ENCODE measurements around the gene NEU2.
A peak's percentile ranks its signal among the peaks of the same experiment; 100 is the strongest.

NEU2 gene

DNA sequence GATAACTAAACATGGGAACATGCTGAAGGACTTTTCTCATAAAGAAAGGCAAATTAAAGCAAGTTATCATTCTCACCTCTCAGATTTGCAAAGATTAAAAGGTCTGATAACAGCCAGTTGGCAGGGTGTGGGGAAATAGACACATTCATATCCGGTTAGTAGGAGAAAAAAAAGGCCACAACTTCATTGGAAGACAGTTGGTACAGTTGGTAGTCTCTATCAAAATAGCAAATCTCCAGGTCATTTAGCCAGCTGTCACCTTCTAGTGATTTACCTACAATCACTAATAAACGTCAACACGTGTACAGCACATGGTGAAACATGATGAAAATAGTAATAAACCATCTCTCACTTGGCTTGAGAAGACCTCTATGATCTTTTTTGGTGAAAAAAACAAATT lies 44.3 kb downstream of the NEU2 start:
- DNase-seq (ENCODE audit: low read depth), result no peak

GRCh38 chr2:233079473-233079877 lies 47.0 kb downstream of the NEU2 start:
- no peak for DNase-seq (ENCODE audit: low read depth)

- DNase-seq (ENCODE audit: low read depth), result no peak
Observed at GRCh38 chr2:233079953-233080835, 47.7 kb downstream of the NEU2 start.

GRCh38 chr2:233080836-233081229 lies 48.4 kb downstream of the NEU2 start:
- DNase-seq (ENCODE audit: low read depth), result no peak

DNA sequence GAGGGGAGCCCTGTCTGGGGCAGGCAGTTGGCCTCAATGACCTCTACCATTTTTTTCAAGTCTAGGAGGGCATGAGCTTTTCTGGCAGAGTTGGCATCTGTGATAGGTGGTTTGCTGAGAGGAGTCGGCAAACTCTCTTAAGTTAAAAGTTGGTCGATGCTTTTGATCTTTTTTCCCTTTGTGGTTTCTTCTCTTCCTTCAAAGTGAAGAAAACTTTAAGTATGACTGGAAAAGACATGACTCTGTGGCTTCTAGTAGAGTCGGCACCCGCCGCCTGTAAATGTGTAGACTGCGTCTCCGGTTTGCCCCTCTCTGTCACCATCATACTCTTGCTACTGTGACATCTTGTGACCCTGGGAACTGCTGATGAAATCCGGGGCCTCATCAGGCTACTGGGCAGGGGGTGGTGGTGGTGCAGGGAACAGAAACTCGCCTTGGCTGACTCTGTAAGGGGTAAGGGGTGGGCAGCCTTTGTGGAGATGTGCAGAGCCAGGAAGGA lies 48.8 kb downstream of the NEU2 start:
- peak; percentile 63 for DNase-seq (ENCODE audit: low read depth)

DNA sequence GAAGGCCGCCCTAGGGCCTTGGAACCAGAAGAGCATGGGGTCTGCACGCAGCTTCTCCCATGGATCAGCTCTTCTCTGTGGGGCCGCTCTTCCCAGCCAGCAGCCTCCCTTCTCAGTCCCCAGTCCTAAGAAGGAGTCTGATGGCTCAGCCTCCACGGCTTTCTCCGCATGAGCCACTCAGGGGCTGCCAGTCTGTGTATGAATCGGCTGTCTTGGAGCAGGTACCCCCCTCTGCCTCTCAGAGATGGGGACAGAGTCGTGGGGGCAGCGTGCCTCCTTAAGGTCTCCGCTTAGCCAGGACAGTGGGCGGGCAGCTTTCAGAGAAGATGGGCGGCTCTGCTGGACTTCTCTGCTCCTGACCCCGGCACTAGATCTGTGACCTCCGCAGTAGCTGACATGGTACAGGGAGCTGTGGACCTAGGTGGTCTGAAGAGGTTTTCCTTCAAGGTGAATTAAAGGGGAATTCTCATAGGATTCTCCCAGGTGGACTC lies 49.3 kb downstream of the NEU2 start:
- no peak for DNase-seq (ENCODE audit: low read depth)

DNA sequence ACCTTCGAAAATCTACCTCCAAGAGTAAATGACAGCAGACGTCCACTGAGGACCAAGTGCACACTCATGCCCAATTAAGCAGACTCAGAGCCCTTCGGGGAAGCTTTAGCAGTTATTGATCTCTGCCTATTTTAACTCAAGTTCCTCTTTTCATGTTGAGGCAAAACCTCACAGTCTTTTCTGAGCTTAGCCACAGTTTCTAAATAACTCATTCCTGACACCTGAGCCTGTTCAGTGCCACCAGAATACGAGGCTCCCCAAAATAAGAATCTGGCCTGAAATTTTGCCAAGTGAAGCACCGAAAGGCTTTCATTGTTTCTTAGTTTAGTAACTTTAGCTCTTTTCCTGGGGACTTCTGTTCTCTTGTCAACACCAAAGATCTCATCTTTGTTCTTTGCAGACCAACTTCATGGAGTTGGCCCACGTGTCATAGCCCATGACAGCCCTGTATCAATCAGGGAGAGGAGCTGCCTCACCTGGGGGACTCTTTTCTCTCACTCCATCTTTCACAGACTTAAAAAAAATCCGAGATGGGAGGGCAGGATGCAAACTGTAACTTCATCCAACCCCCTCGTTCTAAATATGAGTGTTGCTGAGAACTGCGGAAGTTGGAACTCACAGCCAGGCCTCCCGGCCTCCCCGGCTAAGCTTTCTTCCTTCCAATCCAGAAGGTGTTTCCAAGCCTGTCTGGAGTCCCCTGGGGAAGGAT lies 49.9 kb downstream of the NEU2 start:
- no peak for DNase-seq (ENCODE audit: low read depth)

DNA sequence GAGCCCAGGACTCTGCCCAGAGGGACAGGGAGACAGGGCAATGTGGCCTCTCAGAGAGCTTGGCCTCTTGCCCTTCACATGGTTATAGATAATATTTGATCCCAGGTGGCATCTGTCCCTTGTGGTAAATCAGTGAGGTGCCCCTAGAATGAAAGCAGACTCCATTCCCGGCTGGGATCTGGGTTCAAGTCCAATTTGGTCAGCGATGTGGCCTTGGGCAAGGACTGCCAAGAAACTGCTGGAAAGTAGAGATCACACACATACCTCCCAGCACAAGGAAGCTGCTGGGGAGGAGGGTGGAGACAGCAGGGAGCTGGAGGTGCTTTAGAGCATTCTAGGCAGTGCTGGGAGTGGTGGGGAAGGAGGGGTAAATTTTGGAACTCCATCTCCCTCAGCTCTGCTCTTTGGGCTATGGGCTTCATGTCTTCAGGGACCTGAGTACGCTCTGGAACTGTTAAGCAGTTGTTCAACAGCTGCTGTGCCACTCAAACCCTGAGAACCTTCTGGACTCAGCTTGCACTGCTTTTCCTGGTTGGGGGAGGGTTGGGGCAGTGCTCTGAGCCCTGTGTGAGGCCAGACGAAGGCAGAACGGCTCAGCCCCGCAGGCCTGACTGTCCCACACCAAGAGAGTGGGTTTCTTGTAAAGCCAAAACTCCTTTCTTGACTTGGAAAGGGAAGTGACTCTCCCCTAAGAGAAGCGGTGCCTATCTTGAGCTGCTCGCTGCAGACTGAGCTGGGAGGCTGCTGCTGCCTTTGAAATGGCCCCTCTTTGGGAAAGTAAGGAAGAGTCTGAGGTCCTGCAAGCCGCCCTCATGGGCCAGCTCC lies 50.7 kb downstream of the NEU2 start:
- DNase-seq (ENCODE audit: low read depth), result no peak

DNA sequence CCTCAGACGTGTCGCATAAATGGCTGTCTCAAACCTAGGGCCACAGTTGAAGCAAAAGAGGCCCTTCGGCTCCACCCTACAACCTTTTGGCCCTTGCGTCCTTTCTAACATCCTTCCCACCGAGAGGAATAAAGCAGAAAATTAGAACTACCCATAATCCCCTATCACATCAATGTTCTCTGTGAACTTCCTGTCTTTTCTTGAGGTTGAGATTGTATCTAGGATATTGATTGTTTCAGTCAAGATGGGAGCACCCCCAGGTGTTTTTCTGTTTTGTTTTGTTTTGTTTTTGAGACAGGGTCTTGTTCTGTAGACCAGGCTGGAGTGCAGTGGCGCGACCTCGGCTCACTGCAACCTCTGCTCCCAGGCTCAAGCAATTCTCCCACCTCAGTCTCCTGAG lies 51.3 kb downstream of the NEU2 start:
- no peak for DNase-seq (ENCODE audit: low read depth)

DNA sequence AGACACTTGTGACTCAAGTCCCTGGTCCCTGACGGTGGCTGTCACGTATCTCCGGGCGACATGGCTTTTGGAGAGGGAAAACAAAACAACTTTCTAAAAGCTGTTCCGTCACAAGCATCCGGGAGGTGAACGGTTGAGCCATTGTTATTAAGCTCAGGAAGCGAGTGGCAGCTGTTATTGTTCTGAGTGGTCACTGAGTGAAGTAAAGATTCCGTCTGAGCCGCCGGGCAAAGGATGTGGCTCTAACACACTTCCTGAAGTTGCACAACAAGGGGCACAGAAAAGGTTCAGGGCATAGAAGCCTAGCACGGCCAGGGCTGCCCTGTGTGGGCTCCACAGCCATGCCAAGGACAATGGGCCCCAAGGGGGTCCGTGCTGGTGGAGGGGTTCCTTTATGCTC lies 52.0 kb downstream of the NEU2 start:
- no peak for DNase-seq (ENCODE audit: low read depth)

All from T-helper 22 cell (primary cell).